GM19239 (cell line): ENCODE data around the gene HAND1.
A peak's percentile ranks its signal among the peaks of the same experiment; 100 is the strongest.
"Not testable (repeated sequence)": the region's sequence is repeated elsewhere in the genome, so short reads cannot be mapped to it uniquely, and the experiment has no call there.

Experiments used
- DNase-seq: peaks from one replicate; pipeline ENCODE4 v3.0.0; 2011; ENCODE audit warnings: low spot score; ENCODE audit not compliant: insufficient read length
- FAIRE-seq: peaks from 2 replicates; lab custom pipeline; 2011; peaks lifted over from hg19 to GRCh38; lab: Jason Lieb, UNC

Gene HAND1

DNA sequence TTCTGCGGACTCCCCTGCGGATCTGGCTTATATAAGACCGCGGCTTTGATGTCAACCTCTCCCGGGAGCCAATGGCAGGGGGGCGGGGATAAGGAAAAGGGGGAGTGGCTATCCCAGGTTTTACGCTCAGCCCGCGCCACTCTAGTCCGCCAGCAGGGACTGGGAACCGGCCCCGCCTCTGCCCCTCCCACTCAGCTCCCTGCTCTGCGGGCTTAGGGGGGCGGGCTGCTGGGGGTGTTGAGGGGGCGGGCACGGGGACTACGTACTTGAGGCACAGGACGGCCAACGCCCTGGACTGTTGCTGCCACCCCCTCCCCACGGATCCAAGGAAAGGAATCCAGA lies at the start of gene HAND1:
Gene HAND1 (minus strand): TSS at position 4 of the 342 bp plus-strand sequence. CDS start 219 bp downstream, outside the sequence.
- no peak for FAIRE-seq
- no peak for DNase-seq

DNA sequence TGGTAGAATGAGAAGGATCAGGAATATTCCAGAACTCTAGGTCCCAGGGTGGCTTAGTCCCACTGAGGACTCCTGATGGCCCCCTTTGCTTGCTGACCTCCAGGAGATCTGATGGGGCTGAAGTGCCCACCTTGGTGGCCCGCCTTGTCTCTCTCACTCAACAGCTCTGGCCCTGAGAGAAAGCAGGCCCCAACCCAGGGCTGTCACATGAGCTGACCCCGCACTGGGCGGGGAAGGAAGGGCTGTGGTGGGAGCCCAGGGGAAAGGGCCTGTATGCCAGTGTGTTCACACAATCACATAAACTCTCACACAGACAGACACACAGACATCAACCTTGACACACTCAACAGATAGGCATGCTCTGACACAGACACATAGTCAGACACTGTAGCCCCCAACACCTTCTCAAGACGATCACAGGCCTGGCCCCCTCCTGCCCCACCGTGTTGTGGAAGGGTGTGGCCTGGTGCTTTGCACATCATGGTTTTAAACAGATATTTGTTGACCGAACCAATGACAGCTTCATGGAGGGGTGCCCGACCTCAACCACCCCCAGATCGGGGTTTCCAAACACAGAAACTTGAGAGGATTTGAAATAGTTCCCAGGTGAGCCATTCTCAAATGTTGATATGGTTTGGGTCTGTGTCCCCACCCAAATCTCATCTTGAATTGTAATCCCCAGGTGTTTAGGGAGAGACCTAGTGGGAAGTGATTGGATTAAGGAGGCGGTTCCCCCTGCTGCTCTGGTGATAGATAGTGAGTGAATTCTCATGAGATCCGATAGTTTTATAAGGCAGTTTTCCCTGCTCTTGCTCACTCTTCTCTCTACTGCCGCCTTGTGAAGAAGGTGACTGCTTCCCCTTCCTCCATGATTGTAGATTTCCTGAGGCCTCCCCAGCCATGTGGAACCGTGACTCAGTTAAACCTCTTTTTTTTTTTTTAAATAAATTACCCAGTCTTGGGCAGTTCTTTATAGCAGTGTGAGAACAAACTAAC lies 48.5 kb upstream of the HAND1 start:
- FAIRE-seq: no peak
- DNase-seq: no peak

DNA sequence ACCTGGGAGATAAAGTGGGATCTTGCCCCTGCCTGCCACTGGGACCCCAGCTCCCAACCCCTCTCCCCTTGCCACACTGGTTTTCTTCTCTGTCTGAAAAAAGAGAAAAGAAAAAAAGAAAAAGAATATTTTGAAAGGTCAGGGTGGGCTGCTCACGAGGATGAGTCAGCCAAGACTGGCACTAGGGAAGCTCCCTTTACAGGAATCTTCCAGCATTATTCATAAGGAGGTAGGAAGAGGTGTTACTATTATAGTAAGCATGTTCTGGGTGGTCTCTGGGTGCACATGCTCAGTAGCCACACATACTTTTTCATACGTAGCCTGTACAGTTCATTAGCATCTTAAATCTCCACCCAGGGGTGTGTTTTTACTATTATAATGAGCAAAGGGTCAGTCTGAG lies 46.8 kb upstream of the HAND1 start:
- no peak for FAIRE-seq
- no peak for DNase-seq

DNA sequence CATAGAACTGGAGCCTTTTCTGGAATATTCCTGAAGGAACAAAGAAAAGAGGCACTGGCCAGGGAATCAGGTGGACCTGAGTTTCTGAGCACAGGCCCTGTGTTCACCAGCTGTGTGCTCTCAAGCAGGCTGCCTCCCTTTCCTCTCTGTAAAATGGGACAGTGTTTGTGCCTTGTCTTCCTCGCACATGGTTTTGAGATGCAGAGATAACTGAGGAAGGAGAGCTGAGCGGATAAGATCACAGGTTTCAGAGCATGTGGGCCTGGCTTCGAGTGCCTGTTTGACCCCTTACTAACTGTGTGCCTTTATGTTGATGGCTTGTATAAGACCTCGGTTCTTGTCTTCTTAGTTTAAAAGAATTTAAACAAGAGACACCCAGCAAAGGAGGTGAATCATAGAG lies 46.2 kb upstream of the HAND1 start:
- DNase-seq (no peak), FAIRE-seq (no peak)

DNA sequence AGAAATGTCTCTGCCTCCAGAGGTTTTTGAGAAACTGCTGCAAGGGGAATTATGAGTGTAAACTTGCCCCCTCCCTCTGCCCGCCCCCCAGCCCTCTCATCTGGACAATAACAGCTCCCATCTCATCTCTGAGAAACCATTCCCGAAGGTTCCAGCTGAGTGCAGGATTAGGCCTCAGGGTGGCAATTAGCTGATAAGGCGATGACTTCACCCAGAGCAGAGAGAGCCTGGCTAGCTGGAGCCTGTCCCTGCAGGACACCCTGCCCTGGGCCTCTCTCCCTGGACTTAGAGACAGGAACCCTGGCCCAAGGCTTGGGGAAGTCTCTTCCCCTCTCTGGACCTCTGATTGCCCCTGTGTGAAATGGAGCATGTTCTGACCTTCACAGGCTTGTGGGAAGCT lies 45.7 kb upstream of the HAND1 start:
- DNase-seq: no peak
- FAIRE-seq: no peak

DNA sequence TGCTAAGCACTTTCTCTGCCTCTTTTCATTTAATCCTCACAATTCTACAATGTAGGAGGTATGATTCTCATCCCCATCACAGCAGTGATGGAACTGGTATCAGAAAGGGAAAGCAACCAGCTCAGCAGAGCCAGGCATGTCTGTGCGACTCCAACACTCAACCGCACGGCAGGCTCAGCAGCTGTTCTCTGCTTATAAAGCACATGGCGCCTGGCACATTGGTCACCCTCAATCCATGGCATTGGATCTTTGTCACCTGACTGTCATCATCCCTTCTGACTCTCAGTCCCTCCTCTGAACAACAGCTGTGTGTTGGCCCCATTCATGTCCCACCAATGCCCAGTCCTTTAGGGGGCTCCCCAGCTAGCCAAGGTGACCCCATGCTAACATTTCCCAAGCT lies 45.1 kb upstream of the HAND1 start:
- DNase-seq: no peak
- FAIRE-seq: no peak

DNA sequence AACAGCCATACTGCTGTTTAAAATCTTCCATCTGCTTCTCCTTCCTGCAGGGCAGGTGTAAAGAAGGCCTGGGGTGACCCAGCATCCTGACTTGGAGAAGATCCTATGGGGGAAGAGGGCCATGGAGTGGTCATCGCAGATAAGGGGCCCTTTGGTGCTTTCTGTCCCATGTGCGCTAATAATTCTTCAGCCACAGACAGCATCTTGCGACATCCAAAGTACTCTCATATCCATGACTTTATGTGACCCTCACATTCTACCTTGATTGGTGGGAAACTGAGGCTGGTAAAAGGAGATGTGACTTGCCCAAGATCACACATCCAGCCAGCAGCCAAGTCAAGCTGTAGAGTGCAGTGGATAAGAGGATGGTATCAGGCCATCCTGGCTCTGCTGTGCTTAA lies 44.3 kb upstream of the HAND1 start:
- DNase-seq: no peak
- no peak for FAIRE-seq

DNA sequence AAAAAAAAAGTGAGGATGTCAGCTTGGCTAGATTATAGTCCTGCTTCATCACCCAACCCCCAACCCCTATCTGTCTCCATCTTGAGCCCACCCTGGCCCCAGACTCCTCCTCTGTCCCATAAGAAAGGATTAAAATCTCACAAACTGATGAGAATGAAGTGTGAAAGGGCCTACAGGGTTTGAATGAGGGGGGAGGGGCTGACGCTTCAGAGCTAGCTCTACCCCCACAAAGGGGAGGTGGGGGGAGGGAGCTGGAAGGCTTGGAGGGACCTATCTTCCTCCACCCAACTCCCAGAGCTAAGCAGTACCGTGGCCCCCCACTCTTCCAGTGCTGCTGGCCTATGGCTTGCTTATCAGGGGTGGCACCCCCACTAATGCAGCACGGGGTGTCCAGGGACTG lies 43.7 kb upstream of the HAND1 start:
- no peak for FAIRE-seq

DNA sequence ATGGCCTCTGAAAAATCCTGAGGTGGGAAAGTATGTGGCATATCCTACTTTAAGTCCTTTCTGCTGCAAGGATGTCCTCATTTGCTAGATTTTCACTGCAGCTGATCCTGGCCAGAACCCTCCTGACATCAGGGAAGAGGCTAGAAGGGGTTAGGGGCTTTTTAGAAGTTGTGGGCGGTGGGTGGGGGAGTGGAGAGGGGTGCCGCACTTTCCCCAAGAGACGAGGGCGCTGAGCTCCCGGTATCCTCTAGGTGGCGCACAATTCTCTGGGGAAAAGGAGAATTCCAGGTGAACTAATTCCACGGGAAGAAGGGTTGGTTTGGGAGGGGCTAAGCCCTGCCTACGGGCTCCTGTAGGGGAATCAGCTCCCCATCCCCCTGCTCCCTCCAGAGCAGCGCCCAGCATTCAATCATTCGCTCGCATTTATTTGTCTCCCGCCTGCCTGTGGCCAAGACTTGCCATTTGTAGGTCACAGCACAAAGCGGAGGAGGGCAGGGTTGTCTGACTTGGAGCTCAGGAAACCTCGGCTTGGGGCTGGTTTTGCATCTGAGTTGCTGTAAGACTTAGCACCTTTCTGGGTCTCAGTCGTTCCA lies 42.9 kb upstream of the HAND1 start:
- FAIRE-seq (no peak), DNase-seq (no peak)

More for the DNA sequence above, 43.7 kb upstream of the HAND1 start:
- no peak for DNase-seq

DNA sequence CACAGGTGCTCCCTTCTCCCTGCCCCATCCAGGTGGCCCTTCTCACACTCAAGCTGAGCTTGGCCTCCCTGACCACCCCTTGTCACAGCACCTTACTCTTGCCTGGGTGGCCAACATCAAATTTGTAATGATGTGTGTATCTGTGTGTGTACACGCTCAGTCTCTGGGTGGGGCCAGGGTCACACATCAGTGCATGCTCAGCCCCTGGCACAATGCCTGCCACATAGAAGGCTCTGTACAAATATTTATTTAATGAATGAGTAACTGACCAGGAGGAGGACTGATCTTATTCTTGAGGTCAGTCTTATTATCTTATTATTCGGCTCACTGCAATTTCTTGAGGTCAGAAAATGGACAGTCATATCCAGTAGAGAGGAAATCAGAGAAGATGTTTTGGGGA lies 41.3 kb upstream of the HAND1 start:
- no peak for FAIRE-seq
- DNase-seq: no peak

DNA sequence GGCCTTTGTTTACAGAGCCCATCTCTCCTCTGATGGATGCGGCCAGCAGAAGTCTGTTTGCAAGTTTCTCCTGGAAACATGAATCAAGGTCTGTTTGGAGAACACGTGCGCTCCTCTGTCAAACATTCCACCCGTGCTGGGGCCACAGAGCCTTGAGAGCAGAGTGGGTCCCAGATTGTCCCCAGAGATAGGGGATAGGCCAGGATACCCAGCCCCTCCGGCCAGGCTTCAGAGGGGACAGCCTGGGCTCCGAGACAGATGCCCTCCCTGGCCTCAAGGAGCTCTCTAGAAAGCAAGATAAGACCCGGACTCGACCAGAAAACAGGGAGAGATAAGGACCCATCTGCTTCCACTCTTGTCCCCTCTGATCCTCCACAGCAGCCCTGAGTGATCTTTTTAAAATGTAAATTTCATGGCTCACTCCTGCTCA lies 40.4 kb upstream of the HAND1 start:
- DNase-seq (no peak), FAIRE-seq (no peak)

DNA sequence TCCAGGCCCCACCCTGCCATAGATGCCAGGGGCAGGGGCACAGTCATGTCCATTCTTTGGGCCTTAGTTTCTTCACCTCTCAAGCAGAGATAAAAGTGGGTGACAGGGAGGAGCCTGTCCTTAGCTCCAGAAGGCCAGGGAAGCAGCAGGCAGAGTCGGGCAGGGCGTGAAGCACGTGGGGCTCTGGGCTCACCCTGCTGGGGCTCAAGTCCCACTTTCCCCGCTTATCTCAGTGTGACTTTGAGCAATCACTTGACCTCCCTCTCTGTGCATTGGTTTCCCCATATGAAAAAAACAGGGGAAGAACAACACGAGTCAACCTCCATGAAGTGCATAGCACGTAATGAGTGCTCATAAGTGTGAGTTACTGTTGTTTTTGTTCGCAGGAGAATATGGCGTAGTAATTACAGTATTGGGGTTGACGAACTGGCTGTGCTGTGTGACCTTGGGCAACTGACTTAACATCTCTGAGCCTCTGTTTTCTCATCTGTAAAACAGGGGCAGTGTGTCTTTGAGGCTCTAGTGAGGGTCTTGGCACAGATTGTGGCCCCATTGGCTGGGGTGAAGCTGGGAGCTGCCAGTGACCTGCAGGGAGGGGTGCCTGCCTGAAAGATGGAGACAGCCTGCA lies 39.9 kb upstream of the HAND1 start:
- DNase-seq (no peak), FAIRE-seq (no peak)

DNA sequence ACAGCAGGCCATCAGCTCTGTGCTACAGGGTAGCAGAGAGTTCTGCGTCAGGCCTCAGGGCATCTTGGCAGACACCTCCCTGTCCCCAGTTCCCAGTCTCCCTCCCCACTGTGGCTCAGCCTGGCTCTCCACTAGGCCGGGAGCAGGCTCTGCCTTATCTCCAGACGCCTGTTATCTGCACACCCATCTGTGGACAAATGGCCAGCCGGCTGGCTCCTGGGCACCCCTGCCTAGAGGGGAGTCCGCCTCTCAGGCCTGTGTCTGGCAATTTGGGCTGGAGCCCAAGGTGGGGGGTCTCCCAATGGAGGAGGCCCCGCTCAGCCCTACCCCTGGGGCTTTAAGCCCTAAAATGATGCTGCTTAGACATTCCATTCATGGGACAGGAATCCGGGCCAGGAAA lies 39.2 kb upstream of the HAND1 start:
- FAIRE-seq (no peak), DNase-seq (no peak)

DNA sequence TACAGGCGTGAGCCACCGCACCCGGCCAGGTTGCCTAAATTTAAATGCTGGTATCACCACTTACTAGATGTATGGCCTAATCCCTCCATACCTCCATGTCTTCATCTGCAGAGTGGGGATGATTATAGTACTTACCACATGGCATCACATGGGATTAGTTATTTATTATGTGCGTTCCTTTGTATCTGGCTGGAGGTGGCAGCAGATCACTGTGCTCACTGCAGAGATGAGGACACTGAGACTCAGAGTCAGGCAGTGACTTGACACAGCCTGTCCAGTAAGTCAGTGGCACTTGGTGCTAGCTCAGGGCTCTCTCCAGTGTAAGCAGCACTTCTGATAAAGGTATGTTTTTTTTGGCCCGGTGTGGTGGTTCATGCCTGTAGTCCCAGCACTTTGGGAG lies 38.4 kb upstream of the HAND1 start:
- FAIRE-seq (no peak), DNase-seq (no peak)

DNA sequence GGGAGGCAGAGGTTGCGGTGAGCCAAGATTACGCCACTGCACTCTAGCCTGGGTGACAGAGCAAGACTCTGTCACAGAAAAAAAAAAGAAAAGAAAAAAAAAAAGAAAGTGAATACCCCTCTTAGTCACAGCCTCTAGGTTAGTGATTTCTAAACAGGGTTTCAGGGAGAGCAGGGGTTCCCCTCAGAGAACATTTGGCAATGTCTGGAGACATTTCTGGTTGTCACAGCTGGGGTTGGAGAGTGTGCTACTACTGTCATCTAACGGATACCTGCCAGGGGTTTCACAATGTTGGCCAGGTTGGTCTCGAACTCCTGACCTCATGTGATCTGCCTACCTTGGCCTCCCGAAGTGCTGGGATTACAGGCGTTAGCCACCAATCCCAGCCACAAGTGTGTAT lies 37.5 kb upstream of the HAND1 start:
- FAIRE-seq, DNase-seq: not testable (repeated sequence)

DNA sequence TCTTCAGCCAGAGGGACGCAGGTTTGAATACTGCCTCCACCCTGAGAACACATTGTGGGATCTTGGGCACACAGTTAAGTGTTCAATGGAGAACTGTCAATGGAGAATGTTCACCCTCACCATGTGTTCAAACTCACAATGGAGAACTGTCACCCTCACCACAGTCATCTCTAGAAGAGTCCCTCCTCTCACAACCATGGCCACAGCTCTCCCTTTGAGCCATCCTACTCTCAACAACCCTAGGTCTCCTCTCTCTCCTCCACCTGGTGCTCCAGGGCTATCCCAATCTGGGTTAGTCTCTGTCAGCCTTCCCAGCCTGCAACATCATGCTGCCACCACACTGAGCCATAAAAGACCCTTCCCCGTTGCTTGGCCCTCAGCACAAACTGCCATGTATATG lies 36.3 kb upstream of the HAND1 start:
- DNase-seq (no peak), FAIRE-seq (peak; percentile 76)

DNA sequence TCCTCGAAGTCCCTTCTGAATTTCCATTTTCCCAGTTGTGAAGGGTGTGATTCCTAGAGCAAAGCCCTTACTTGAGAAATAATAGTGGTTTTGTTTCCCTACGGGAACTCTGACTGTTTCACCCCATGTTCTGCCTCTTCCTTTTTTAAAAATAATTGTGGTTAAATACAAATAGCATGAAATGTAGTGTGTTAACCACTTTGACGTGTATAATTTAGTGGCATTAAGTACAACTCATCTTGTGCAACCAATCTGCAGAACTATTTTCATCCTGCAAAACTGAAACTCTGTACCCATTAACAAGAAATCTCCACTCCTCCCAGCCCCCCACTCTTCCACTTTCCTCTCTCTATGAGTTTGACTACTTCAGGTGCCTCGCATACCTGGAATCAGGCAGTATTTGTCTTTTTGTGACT lies 35.6 kb upstream of the HAND1 start:
- DNase-seq: no peak
- FAIRE-seq: peak; percentile 88

DNA sequence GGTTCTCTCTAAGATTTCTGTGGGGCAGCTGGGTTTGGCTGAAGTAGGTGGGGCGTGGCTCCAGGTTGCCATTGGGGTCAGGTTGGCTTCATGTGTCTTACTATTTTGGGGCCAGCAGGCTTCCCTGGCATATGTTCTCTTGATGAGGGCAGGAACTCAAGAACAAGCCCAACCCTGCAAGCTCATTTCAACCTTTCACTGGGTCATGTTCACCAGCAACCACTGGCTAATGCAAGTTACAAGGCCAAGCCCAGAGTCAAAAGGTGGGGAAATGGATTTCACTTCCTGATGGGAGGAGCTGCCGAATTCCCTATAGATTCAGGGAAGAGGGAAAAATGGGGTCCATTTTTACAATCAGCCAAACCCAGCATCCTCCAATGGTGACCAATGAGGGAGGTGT lies 34.0 kb upstream of the HAND1 start:
- DNase-seq (no peak), FAIRE-seq (no peak)

DNA sequence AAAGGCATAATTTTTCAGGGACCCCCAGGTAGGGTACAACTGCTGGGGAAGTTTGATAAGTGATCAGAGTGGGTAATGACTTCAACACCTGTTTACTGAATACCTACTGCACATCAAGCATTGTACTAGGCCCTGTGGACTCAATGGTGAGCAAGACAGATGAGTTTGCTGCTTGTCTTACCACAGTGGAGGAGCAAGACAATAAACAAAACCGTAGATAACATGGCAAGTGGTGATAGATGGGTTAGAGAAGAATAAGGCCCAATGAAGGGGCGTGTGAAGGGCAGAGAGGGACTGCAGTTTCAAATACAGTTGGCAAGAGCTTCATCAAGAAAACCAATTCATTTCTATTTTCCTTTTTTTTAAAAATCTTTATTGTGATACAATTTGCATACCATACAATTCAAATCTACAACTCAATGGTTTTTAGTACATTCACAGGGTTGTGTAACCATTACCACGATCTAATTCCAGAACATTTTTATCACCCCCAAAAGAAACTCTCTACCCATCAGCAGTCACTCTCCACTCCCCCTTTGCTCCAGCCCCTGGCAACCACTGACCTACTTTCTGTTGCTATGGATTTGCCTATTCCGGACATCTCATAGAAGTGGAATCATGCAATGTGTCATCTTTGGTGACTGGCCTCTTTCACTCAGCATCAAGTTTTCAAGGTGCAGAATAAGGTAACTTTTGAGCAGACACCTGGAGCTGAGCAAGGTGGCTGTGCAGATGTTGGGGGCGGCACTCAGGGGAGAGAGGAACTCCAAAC lies 31.9 kb upstream of the HAND1 start:
- FAIRE-seq (no peak), DNase-seq (no peak)

DNA sequence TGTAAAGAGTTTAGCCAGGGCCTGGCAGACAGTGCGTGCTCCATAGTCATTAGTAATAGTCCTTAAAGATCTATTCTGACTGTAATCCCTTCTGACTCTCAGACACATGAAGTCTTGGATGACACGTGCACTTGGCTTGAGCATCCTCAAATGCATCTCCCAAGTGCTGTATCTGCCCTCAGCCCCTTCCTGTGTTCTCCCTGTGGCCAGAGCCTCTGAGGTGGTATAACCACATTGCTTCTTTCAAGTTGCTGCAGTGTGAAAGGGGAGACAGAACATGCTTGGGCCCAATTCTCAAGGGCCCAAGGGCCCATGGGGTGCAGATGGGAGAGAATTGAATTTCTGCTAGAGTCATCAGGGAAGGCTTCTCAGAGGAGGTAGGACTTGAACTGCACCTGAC lies 30.1 kb upstream of the HAND1 start:
- DNase-seq: no peak
- no peak for FAIRE-seq

DNA sequence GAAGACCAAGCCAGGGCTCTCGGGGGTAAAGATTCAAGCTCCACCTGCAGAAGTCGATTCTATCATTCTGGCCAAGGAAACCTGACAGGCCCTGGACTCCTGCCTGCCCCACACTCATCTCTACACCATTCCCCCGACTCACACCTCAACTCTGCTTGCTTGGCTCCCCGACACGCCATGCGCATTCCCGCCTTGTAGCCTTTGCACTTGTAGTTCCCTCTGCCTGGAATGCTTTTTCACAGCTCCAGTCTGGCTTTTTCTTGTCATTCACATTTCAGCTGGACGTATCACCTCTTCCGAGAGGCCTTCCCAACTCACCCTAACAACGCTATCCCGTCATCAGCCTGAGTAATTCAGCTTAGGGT lies 28.7 kb upstream of the HAND1 start:
- DNase-seq (no peak), FAIRE-seq (no peak)
